Activated CD4-positive, alpha-beta memory T cell treated with anti-CD3 and anti-CD28 coated beads for 36 hours (primary cell): ENCODE data around the gene C8G. TPM values are rescaled to one million over a fixed set of nuclear protein-coding genes. Genes with fewer than 3 reads are reported as not detected.

ENCODE experiments used
- CTCF ChIA-PET: fragments of 350-600 bp; sonication (Branson Sonifier 250); formaldehyde crosslinking; loops from one replicate; lab custom pipeline; 2021; ENCODE audit warnings: antibody characterized with exemption, inconsistent platforms; lab: Charles Lee
- POLR2A ChIA-PET: fragments of 350-600 bp; sonication (Branson Sonifier 250); formaldehyde crosslinking; loops from one replicate; lab custom pipeline; 2021; ENCODE audit warnings: antibody characterized with exemption; lab: Charles Lee
- DNase-seq: peaks from one replicate; pipeline ENCODE4 v3.0.0-alpha.2; 2020
- H3K27ac Mint-ChIP-seq: one replicate; pipeline ENCODE4 v1.8.0; 2021; ENCODE audit warnings: mixed read lengths
- H3K27me3 Mint-ChIP-seq: one replicate; pipeline ENCODE4 v1.8.0; 2021; ENCODE audit warnings: mixed read lengths
- H3K36me3 Mint-ChIP-seq: one replicate; pipeline ENCODE4 v1.8.0; 2021; ENCODE audit warnings: mixed read lengths
- H3K4me1 Mint-ChIP-seq: one replicate; pipeline ENCODE4 v1.8.0; 2021; ENCODE audit warnings: low read depth, mixed read lengths
- H3K4me3 Mint-ChIP-seq: one replicate; pipeline ENCODE4 v1.8.0; 2021; ENCODE audit warnings: mild to moderate bottlenecking, mixed read lengths
- H3K9me3 Mint-ChIP-seq: one replicate; pipeline ENCODE4 v1.8.0; 2021; ENCODE audit warnings: mixed read lengths
- intact Hi-C: fragments of 100-400 bp; cut with micrococcal nuclease; formaldehyde crosslinking; loops from one replicate; pipeline ENCODE4 v1.15.1; 2023
- total RNA-seq, 2 experiments: library from RNA; stranded (reverse); gene quantifications; one replicate each; pipeline ENCODE4 v1.2.3, GENCODE V29; 2021

Gene C8G
- total RNA-seq, 2 experiments from 2014 or later: 0.90 to 0.94 TPM

GRCh38 chr9:136974817-136975535 lies 29.9 kb downstream of the C8G start:
- Mint-ChIP-seq H3K27ac (no peak overlapping the region), H3K9me3 (no peaks in the 10 kb centered on the region), H3K36me3 (no peaks in the 10 kb centered on the region), H3K4me1 (peaks cover 17% of the 10 kb centered on the region), H3K27me3 (no peaks in the 10 kb centered on the region), H3K4me3 (peak overlapping the region; percentile 23)
- CTCF ChIA-PET: interaction anchor here (0.9 to 3.8 kb wide), 12 partner anchors 10 to 132 kb away, joined by 3 to 31 read pairs (median 5); partner anchors contain the start of genes ABCA2, AJM1, C8G and CLIC3
- intact Hi-C loops: no loop called here
- POLR2A ChIA-PET: interaction anchor here (0.6 to 1.1 kb wide), 4 partner anchors 13 to 160 kb away, joined by 3 read pairs; partner anchors contain the start of gene PAXX
- DNase-seq: peak; percentile 40

- Mint-ChIP-seq H3K4me1 (peaks cover 17% of the 10 kb centered on the region), H3K36me3 (no peaks in the 10 kb centered on the region), H3K4me3 (peak overlapping the region; percentile 23), H3K27ac (no peak overlapping the region), H3K27me3 (no peaks in the 10 kb centered on the region), H3K9me3 (no peaks in the 10 kb centered on the region)
- POLR2A ChIA-PET: interaction anchor here (0.9 kb wide), 1 partner anchor 60 kb away, joined by 3 read pairs; no protein-coding TSS in a partner anchor
- intact Hi-C loops: no loop called here
- peak; percentile 66 for DNase-seq
- CTCF ChIA-PET: interaction anchor here (0.8 to 3.8 kb wide), 13 partner anchors 10 to 188 kb away, joined by 3 to 31 read pairs (median 4); partner anchors contain the start of genes ABCA2, AJM1, CLIC3 and PAXX
Observed at GRCh38 chr9:136975644-136976043, 30.6 kb downstream of the C8G start.

GRCh38 chr9:136977223-136977622 lies 32.2 kb downstream of the C8G start, which contains the start of gene PTGDS:
PTGDS (plus strand) TSS chr9:136977504; CDS start chr9:136977579, 75 bp downstream.
- CTCF ChIA-PET: interaction anchor here (1.3 to 3.8 kb wide), 3 partner anchors 52 to 199 kb away, joined by 3 to 31 read pairs (median 26); partner anchors contain the start of gene ABCA2

GRCh38 chr9:136977649-136978072 lies 32.6 kb downstream of the C8G start:
- POLR2A ChIA-PET: interaction anchor here (1.0 kb wide), 1 partner anchor 15 kb away, joined by 3 read pairs; the partner anchor contains the start of gene PAXX
- no peaks in the 10 kb centered on the region for H3K36me3 Mint-ChIP-seq
- intact Hi-C loops: loop anchor here (1.0 kb wide), 1 partner anchor 15 kb away; the partner anchor contains the start of gene PAXX
- H3K4me3 Mint-ChIP-seq: no peak overlapping the region
- CTCF ChIA-PET: interaction anchor here (0.9 to 1.4 kb wide), 2 partner anchors 52 to 135 kb away, joined by 3 to 5 read pairs; partner anchors contain the start of gene AJM1
- DNase-seq: no peak
- H3K27me3 Mint-ChIP-seq: peaks cover 1% of the 10 kb centered on the region
- peaks cover 17% of the 10 kb centered on the region for H3K4me1 Mint-ChIP-seq
- no peak overlapping the region for H3K27ac Mint-ChIP-seq
- no peaks in the 10 kb centered on the region for H3K9me3 Mint-ChIP-seq

More at GRCh38 chr9:136977223-136977622, 32.2 kb downstream of the C8G start, which contains the start of gene PTGDS:
- H3K9me3 Mint-ChIP-seq: no peaks in the 10 kb centered on the region
- DNase-seq: no peak
- H3K36me3 Mint-ChIP-seq: no peaks in the 10 kb centered on the region
- no peak within 1 kb of the TSS for H3K27ac Mint-ChIP-seq
- no peak within 1 kb of the TSS for H3K4me3 Mint-ChIP-seq
- intact Hi-C loops: no loop called here
- POLR2A ChIA-PET: no interaction called here
- peaks cover 17% of the 10 kb centered on the region for H3K4me1 Mint-ChIP-seq
- H3K27me3 Mint-ChIP-seq: peaks cover 1% of the 10 kb centered on the region

- POLR2A ChIA-PET: interaction anchor here (1.0 kb wide), 1 partner anchor 14 kb away, joined by 3 read pairs; the partner anchor contains the start of gene PAXX
- H3K27me3 Mint-ChIP-seq: peaks cover 1% of the 10 kb centered on the region
- no peaks in the 10 kb centered on the region for H3K9me3 Mint-ChIP-seq
- H3K4me1 Mint-ChIP-seq: peaks cover 17% of the 10 kb centered on the region
- DNase-seq: peak; percentile 77
- CTCF ChIA-PET: interaction anchor here (0.9 to 1.4 kb wide), 2 partner anchors 51 to 136 kb away, joined by 3 to 5 read pairs; partner anchors contain the start of gene AJM1
- H3K27ac Mint-ChIP-seq: no peak overlapping the region
- H3K36me3 Mint-ChIP-seq: no peaks in the 10 kb centered on the region
- no peak overlapping the region for H3K4me3 Mint-ChIP-seq
- intact Hi-C loops: loop anchor here (1.0 kb wide), 1 partner anchor 14 kb away; the partner anchor contains the start of gene PAXX
Observed at GRCh38 chr9:136978073-136978864, 33.2 kb downstream of the C8G start.

GRCh38 chr9:136978865-136979544 lies 34.0 kb downstream of the C8G start:
- DNase-seq: no peak
- intact Hi-C loops: loop anchor here (1.0 kb wide), 1 partner anchor 13 kb away; the partner anchor contains the start of gene PAXX

GRCh38 chr9:136979769-136980587 lies 34.9 kb downstream of the C8G start:
- CTCF ChIA-PET: no interaction called here

More at GRCh38 chr9:136978865-136979544, 34.0 kb downstream of the C8G start:
- CTCF ChIA-PET: interaction anchor here (1.4 kb wide), 1 partner anchor 137 kb away, joined by 3 read pairs; the partner anchor contains the start of gene AJM1
- H3K27me3 Mint-ChIP-seq: peaks cover 6% of the 10 kb centered on the region
- POLR2A ChIA-PET: no interaction called here
- no peaks in the 10 kb centered on the region for H3K36me3 Mint-ChIP-seq
- H3K9me3 Mint-ChIP-seq: no peaks in the 10 kb centered on the region
- no peak overlapping the region for H3K27ac Mint-ChIP-seq
- peaks cover 19% of the 10 kb centered on the region for H3K4me1 Mint-ChIP-seq
- no peak overlapping the region for H3K4me3 Mint-ChIP-seq

GRCh38 chr9:136980669-136981478 lies 35.8 kb downstream of the C8G start:
- ChIA-PET CTCF (no interaction called here), POLR2A (no interaction called here)
- H3K9me3 Mint-ChIP-seq: no peaks in the 10 kb centered on the region
- peak overlapping the region; percentile 24 for H3K27ac Mint-ChIP-seq
- intact Hi-C loops: no loop called here
- no peaks in the 10 kb centered on the region for H3K36me3 Mint-ChIP-seq
- H3K27me3 Mint-ChIP-seq: peaks cover 8% of the 10 kb centered on the region
- H3K4me1 Mint-ChIP-seq: peaks cover 8% of the 10 kb centered on the region
- DNase-seq: no peak
- H3K4me3 Mint-ChIP-seq: no peak overlapping the region

More at GRCh38 chr9:136979769-136980587, 34.9 kb downstream of the C8G start:
- H3K4me1 Mint-ChIP-seq: peaks cover 16% of the 10 kb centered on the region
- POLR2A ChIA-PET: no interaction called here
- intact Hi-C loops: no loop called here
- peaks cover 7% of the 10 kb centered on the region for H3K27me3 Mint-ChIP-seq
- no peak for DNase-seq
- H3K9me3 Mint-ChIP-seq: no peaks in the 10 kb centered on the region
- no peak overlapping the region for H3K4me3 Mint-ChIP-seq
- H3K36me3 Mint-ChIP-seq: no peaks in the 10 kb centered on the region
- H3K27ac Mint-ChIP-seq: no peak overlapping the region

- intact Hi-C loops: no loop called here
- H3K4me1 Mint-ChIP-seq: peaks cover 2% of the 10 kb centered on the region
- peaks cover 11% of the 10 kb centered on the region for H3K27me3 Mint-ChIP-seq
- H3K27ac Mint-ChIP-seq: no peak overlapping the region
- ChIA-PET POLR2A (no interaction called here), CTCF (no interaction called here)
- no peak for DNase-seq
- H3K4me3 Mint-ChIP-seq: no peak overlapping the region
- no peaks in the 10 kb centered on the region for H3K9me3 Mint-ChIP-seq
- H3K36me3 Mint-ChIP-seq: no peaks in the 10 kb centered on the region
Observed at GRCh38 chr9:136981588-136982231, 36.7 kb downstream of the C8G start.
